Retinal pigment epithelial cell (primary cell): ENCODE measurements around the gene NABP1.

Experiments used
- DNase-seq: peaks from one replicate; pipeline ENCODE4 v3.0.0-alpha.2; 2010; ENCODE audit warnings: low read depth
- H3K4me3 ChIP-seq: 2 replicates; pipeline ENCODE4 v1.5.1; 2011; ENCODE audit warnings: mild to moderate bottlenecking, low read length, control low read depth, moderate library complexity
- CTCF ChIP-seq: conservative IDR thresholded peaks from 2 replicates; pipeline ENCODE4 v1.5.1; 2011; ENCODE audit warnings: low read depth, low read length, control low read depth, inconsistent platforms

The NABP1 gene

GRCh38 chr2:191659198-191659597 is 18.7 kb upstream of the NABP1 start:
- DNase-seq, result no peak
- TF ChIP-seq CTCF, result no peak

GRCh38 chr2:191660575-191660974 is 17.4 kb upstream of the NABP1 start:
- no peak for DNase-seq
- no peak overlapping the region for H3K4me3 ChIP-seq
- TF ChIP-seq CTCF, result no peak

More at GRCh38 chr2:191659198-191659597, 18.7 kb upstream of the NABP1 start:
- H3K4me3 ChIP-seq, result no peak overlapping the region

- H3K4me3 ChIP-seq, result no peak overlapping the region
- TF ChIP-seq CTCF, result no peak
- DNase-seq, result no peak
Observed at GRCh38 chr2:191661097-191661924, 16.6 kb upstream of the NABP1 start.

- no peak overlapping the region for H3K4me3 ChIP-seq
- TF ChIP-seq CTCF, result no peak
- DNase-seq, result no peak
Observed at GRCh38 chr2:191664823-191665677, 12.9 kb upstream of the NABP1 start.

- TF ChIP-seq CTCF, result no peak
- no peak for DNase-seq
- no peak overlapping the region for H3K4me3 ChIP-seq
Observed at GRCh38 chr2:191666226-191666625, 11.7 kb upstream of the NABP1 start.

- no peak for DNase-seq
- H3K4me3 ChIP-seq, result no peak overlapping the region
- TF ChIP-seq CTCF, result no peak
Observed at GRCh38 chr2:191666732-191667131, 11.2 kb upstream of the NABP1 start.

- no peak for TF ChIP-seq CTCF
- DNase-seq, result no peak
- no peak overlapping the region for H3K4me3 ChIP-seq
Observed at GRCh38 chr2:191670076-191670475, 7.9 kb upstream of the NABP1 start.
